H1 (cell line): ENCODE results near the gene RFX2.

Experiments
- EP300 ChIP-seq, 2 experiments: IDR thresholded peaks; 1 replicate in 1 of 2; 2 replicates in 1 of 2; pipeline ENCODE4 v1.6.1; 2011 to 2012; ENCODE audit warnings: low read depth in 2 of 2, low read length in 2 of 2, mild to moderate bottlenecking in 2 of 2, borderline replicate concordance in 1 of 2, inconsistent platforms in 1 of 2, moderate library complexity in 1 of 2
- TF ChIP-seq, protein P1 (sequence below): IDR thresholded peaks from 2 replicates; pipeline ENCODE4 v1.6.1; 2011; ENCODE audit warnings: low read depth, mild to moderate bottlenecking, low read length; ENCODE audit not compliant: insufficient read depth

DNA sequence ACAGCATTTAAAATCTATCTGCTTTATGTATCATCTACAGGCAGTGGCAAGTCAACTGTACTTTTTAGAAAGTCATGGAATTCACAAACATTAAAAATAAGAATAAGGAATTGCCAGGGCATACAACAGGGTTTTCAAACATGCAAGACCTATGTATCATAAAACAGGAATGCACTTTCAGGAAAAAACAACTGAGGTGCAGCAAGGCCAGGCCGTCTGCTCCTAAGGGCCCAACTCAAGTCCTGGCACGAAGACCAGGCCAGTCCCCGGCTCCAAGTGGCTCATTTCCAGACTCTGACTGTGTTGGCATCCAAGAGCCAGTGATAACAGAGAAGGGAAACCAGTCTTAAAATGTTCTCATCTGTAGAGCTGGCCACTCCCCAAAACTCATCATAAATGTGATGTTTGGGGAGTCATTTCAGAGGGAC, 7.1 kb downstream of the RFX2 start:
- TF ChIP-seq EP300 (IDR thresholded peaks at IDR 0.05; ENCODE audit: borderline replicate concordance in 1 of 2, low read depth in 2 of 2, low read length in 2 of 2), result no peak
- TF ChIP-seq, protein P1, sequence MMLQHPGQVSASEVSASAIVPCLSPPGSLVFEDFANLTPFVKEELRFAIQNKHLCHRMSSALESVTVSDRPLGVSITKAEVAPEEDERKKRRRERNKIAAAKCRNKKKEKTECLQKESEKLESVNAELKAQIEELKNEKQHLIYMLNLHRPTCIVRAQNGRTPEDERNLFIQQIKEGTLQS, result no peak
